H1 (cell line): Measurements from ENCODE around the gene MASP1. TPM values are rescaled to one million over a fixed set of nuclear protein-coding genes. Genes with fewer than 3 reads are reported as not detected.
"Not testable (repeated sequence)": the region's sequence is repeated elsewhere in the genome, so short reads cannot be mapped to it uniquely, and the experiment has no call there.

Experiments used
- CTCF ChIA-PET: fragments of 300-600 bp; sonication (Branson Sonifier 250); formaldehyde crosslinking; loops from one replicate; lab custom pipeline; 2021; ENCODE audit not compliant: partially characterized antibody; lab: Charles Lee
- POLR2A ChIA-PET: fragments of 300-600 bp; sonication (Branson Sonifier 250); formaldehyde crosslinking; loops from one replicate; lab custom pipeline; 2021; ENCODE audit warnings: inconsistent platforms; ENCODE audit not compliant: partially characterized antibody; lab: Charles Lee
- DNase-seq, 2 experiments: peaks; one replicate each; pipeline versions ENCODE4 v3.0.0 to v3.0.0-alpha.2; 2010 to 2022; ENCODE audit warnings: low spot score in 2 of 2, low read depth in 1 of 2, mixed read lengths in 1 of 2
- FAIRE-seq: peaks from 2 replicates; lab custom pipeline; 2011; peaks lifted over from hg19 to GRCh38; lab: Jason Lieb, UNC
- H2AFZ ChIP-seq: 2 replicates; pipeline ENCODE4 v1.8.1; 2012; ENCODE audit warnings: low read length, inconsistent platforms
- H2AK5ac ChIP-seq: 2 replicates; pipeline ENCODE4 v1.6.1; 2013; ENCODE audit warnings: low read depth, low read length
- H2BK120ac ChIP-seq: replicated peaks from 2 replicates; pipeline ENCODE3; 2013; ENCODE audit warnings: low read depth, low read length, inconsistent platforms
- H2BK12ac ChIP-seq: 2 replicates; pipeline ENCODE4 v1.6.1; 2013; ENCODE audit warnings: low read depth, low read length
- H2BK15ac ChIP-seq: 2 replicates; pipeline ENCODE4 v1.6.1; 2013; ENCODE audit warnings: low read length
- H2BK20ac ChIP-seq: 2 replicates; pipeline ENCODE4 v1.6.1; 2013; ENCODE audit warnings: low read length
- H2BK5ac ChIP-seq: 2 replicates; pipeline ENCODE4 v1.6.1; 2013; ENCODE audit warnings: low read depth, low read length
- H3K14ac ChIP-seq: 2 replicates; pipeline ENCODE4 v1.6.1; 2013; ENCODE audit warnings: inconsistent platforms; ENCODE audit not compliant: insufficient read length
- H3K18ac ChIP-seq: 2 replicates; pipeline ENCODE4 v1.6.1; 2013; ENCODE audit warnings: low read length; ENCODE audit errors: extremely low read depth
- H3K23ac ChIP-seq: 2 replicates; pipeline ENCODE4 v1.6.1; 2013; ENCODE audit warnings: inconsistent platforms; ENCODE audit not compliant: insufficient read length
- H3K23me2 ChIP-seq: 2 replicates; pipeline ENCODE4 v1.6.1; 2013; ENCODE audit warnings: low read depth, low read length
- H3K27ac ChIP-seq: 2 replicates; pipeline ENCODE4 v1.6.1; 2011; ENCODE audit warnings: low read depth, low read length, inconsistent platforms
- H3K27me3 ChIP-seq, 4 experiments: replicated peaks in 1 of 4; 1 replicate in 1 of 4; 2 replicates in 3 of 4; pipeline versions ENCODE4 v1.6.1 to v1.8.1; 2011 to 2013; ENCODE audit warnings: low read length in 3 of 4, mild to moderate bottlenecking in 3 of 4, inconsistent platforms in 2 of 4, mixed read lengths in 2 of 4, moderate library complexity in 1 of 4; ENCODE audit not compliant: control insufficient read depth in 3 of 4, insufficient read depth in 3 of 4; ENCODE audit errors: extremely low read depth in 1 of 4
- H3K36me3 ChIP-seq, 4 experiments: 2 replicates each; pipeline versions ENCODE4 v1.6.1 to v1.8.1; 2011 to 2013; ENCODE audit warnings: mild to moderate bottlenecking in 4 of 4, low read length in 3 of 4, moderate library complexity in 2 of 4, control low read depth in 1 of 4, inconsistent platforms in 1 of 4; ENCODE audit not compliant: insufficient read depth in 4 of 4, control insufficient read depth in 2 of 4
- H3K4ac ChIP-seq: replicated peaks from 2 replicates; pipeline ENCODE3; 2013; ENCODE audit warnings: low read length, low read depth, mixed read lengths, inconsistent platforms; ENCODE audit not compliant: insufficient read length
- H3K4me1 ChIP-seq, 4 experiments: replicated peaks in 1 of 4; 1 replicate in 1 of 4; 2 replicates in 3 of 4; pipeline versions ENCODE4 v1.6.1 to v1.8.1; 2011 to 2013; ENCODE audit warnings: low read length in 3 of 4, inconsistent platforms in 2 of 4, mixed read lengths in 1 of 4; ENCODE audit not compliant: insufficient read depth in 4 of 4, control insufficient read depth in 3 of 4
- H3K4me2 ChIP-seq, 2 experiments: 2 replicates each; pipeline versions ENCODE4 v1.6.1 to v1.8.1; 2011 to 2013; ENCODE audit warnings: low read depth in 2 of 2, low read length in 2 of 2, control low read depth in 1 of 2, inconsistent platforms in 1 of 2, mild to moderate bottlenecking in 1 of 2; ENCODE audit not compliant: insufficient read depth in 1 of 2
- H3K4me3 ChIP-seq, 4 experiments: fragments of 200-600, 300-600 bp in 1 of 4; sonication (generic), shearing (Covaris generic), sonication (Bioruptor Twin) in 1 of 4; 2 replicates each; pipeline versions ENCODE4 v1.5.1 to v1.8.1; 2011 to 2016; ENCODE audit warnings: low read length in 4 of 4, low read depth in 3 of 4, control low read depth in 2 of 4, inconsistent platforms in 2 of 4, mild to moderate bottlenecking in 2 of 4, mixed read lengths in 1 of 4, moderate library complexity in 1 of 4; ENCODE audit not compliant: insufficient read depth in 2 of 4; ENCODE audit errors: extremely low read depth in 1 of 4
- H3K56ac ChIP-seq: replicated peaks from 2 replicates; pipeline ENCODE3; 2013; ENCODE audit warnings: low read depth, mild to moderate bottlenecking, mixed read lengths, low read length, inconsistent platforms; ENCODE audit not compliant: insufficient read length
- H3K79me1 ChIP-seq: 2 replicates; pipeline ENCODE4 v1.6.1; 2013; ENCODE audit warnings: low read depth, low read length, control low read depth
- H3K79me2 ChIP-seq, 2 experiments: 2 replicates each; pipeline versions ENCODE4 v1.6.1 to v1.8.1; 2012 to 2013; ENCODE audit warnings: low read length in 2 of 2, mild to moderate bottlenecking in 2 of 2, inconsistent platforms in 1 of 2; ENCODE audit not compliant: insufficient read depth in 2 of 2, control insufficient read depth in 1 of 2
- H3K9ac ChIP-seq, 4 experiments: replicated peaks in 1 of 4; 1 replicate in 1 of 4; 2 replicates in 3 of 4; pipeline versions ENCODE4 v1.6.1 to v1.8.1; 2011 to 2013; ENCODE audit warnings: low read depth in 3 of 4, low read length in 3 of 4, control low read depth in 2 of 4, mild to moderate bottlenecking in 2 of 4, moderate library complexity in 2 of 4, inconsistent platforms in 1 of 4; ENCODE audit errors: extremely low read depth in 1 of 4
- H3K9me3 ChIP-seq, 2 experiments: 2 replicates each; pipeline versions ENCODE4 v1.6.1 to v1.8.1; 2012 to 2013; ENCODE audit warnings: mild to moderate bottlenecking in 2 of 2, moderate library complexity in 2 of 2, control low read depth in 1 of 2, inconsistent platforms in 1 of 2, low read depth in 1 of 2, low read length in 1 of 2, mixed read lengths in 1 of 2; ENCODE audit not compliant: insufficient read depth in 2 of 2
- H4K20me1 ChIP-seq, 2 experiments: replicated peaks in 1 of 2; 2 replicates each; pipeline versions ENCODE3 to v1.8.1; 2011 to 2013; ENCODE audit warnings: inconsistent platforms in 2 of 2, low read length in 2 of 2, mild to moderate bottlenecking in 1 of 2; ENCODE audit not compliant: insufficient read depth in 2 of 2, control insufficient read depth in 1 of 2
- H4K5ac ChIP-seq: 2 replicates; pipeline ENCODE4 v1.6.1; 2013; ENCODE audit warnings: low read length, low read depth, mixed read lengths, inconsistent platforms; ENCODE audit not compliant: insufficient read length
- H4K8ac ChIP-seq: 2 replicates; pipeline ENCODE4 v1.8.0; 2013; ENCODE audit warnings: mild to moderate bottlenecking, moderate library complexity, low read length, inconsistent platforms; ENCODE audit not compliant: insufficient read depth; ENCODE audit errors: extremely low read depth
- H4K91ac ChIP-seq: replicated peaks from 2 replicates; pipeline ENCODE3; 2013; ENCODE audit warnings: low read length, mixed read lengths, inconsistent platforms; ENCODE audit not compliant: insufficient read length
- GABPA ChIP-seq: IDR thresholded peaks from 2 replicates; pipeline ENCODE4 v1.6.1; 2011; ENCODE audit warnings: mild to moderate bottlenecking, low read length, moderate library complexity, borderline replicate concordance; ENCODE audit not compliant: insufficient read depth
- WGBS, 2 experiments: shearing (Covaris generic) in 1 of 2; methylation state at CpG; one replicate each; pipeline versions ENCODE4 v1.1.6 to v1.1.7; 2013 to 2015; ENCODE audit warnings: low lambda C conversion rate in 2 of 2, mixed read lengths in 2 of 2, inconsistent platforms in 1 of 2, low coverage in 1 of 2, missing lambda C conversion rate in 1 of 2; ENCODE audit not compliant: insufficient replicate concordance in 2 of 2, insufficient coverage in 1 of 2, insufficient read length in 1 of 2; ENCODE audit errors: extremely low coverage in 1 of 2, missing lambda C conversion rate in 1 of 2; 5-methylcytosine and 5-hydroxymethylcytosine counted together
- polyA plus RNA-seq, 7 experiments: library from polyadenylated mRNA; depleted of rRNA in 3 of 7; stranded (reverse) in 5 of 7; unstranded in 2 of 7; fragments of >200 nt in 5 of 7; fragments of 200-250 nt in 2 of 7; gene quantifications; 1 replicate in 5 of 7; 2 replicates in 1 of 7; 4 replicates in 1 of 7; pipeline versions ENCODE4 v1.2.1 to v1.2.3, GENCODE V29; 2011 to 2013; ENCODE audit warnings: missing spikeins in 2 of 7, mixed read lengths in 2 of 7
- total RNA-seq: library from RNA; stranded (reverse); fragmentation: NEBNext Ultra II Directional; extraction: Animal tissue kit (Norgen Biotek cat#: 25700); gene quantifications from 2 replicates; pipeline ENCODE4 v1.2.1, GENCODE V29; 2021

MASP1 gene
- total and polyA plus RNA-seq, 2 of the 8 experiments (the other 6 are each of a cell fraction or from before 2014, with no cell fraction given): 2.7 to 3.5 TPM

- 90% methylated on average over 5 of the region's 5 CpGs; no CpG with 5 or more reads in 1 of the 2 experiments for WGBS, 2 experiments
- no peak overlapping the region for H3K14ac ChIP-seq
- no peak overlapping the region for H3K4me3 ChIP-seq
- no peak overlapping the region for H2AK5ac ChIP-seq
- H2BK15ac ChIP-seq: no peak overlapping the region
- no peaks in the 10 kb centered on the region for H4K20me1 ChIP-seq
- no peak for TF ChIP-seq GABPA
- H3K79me1 ChIP-seq: no peaks in the 10 kb centered on the region
- no peaks in the 10 kb centered on the region for H3K79me2 ChIP-seq
- H2BK5ac ChIP-seq: no peak overlapping the region
- H3K4me2 ChIP-seq: no peak overlapping the region
- no peak overlapping the region for H3K18ac ChIP-seq
- no peaks in the 10 kb centered on the region for H3K4me1 ChIP-seq
- no peak overlapping the region for H3K4ac ChIP-seq
- POLR2A ChIA-PET: no interaction called here
- H3K23me2 ChIP-seq: no peaks in the 10 kb centered on the region
- no peak for FAIRE-seq
- no peaks in the 10 kb centered on the region for H3K9me3 ChIP-seq
- H4K5ac ChIP-seq: no peak overlapping the region
- no peak overlapping the region for H2BK12ac ChIP-seq
- no peaks in the 10 kb centered on the region for H3K36me3 ChIP-seq
- no peak overlapping the region for H3K56ac ChIP-seq
- no peak for DNase-seq
- no peak overlapping the region for H2BK120ac ChIP-seq
- H3K27me3 ChIP-seq: peaks cover 0 to 2% (median 0%) of the 10 kb centered on the region in 4 experiments; a peak in 2 of 7 replicates
- H4K8ac ChIP-seq: 0 out of 2 replicates have a peak overlapping the region, but pooled peaks have one; percentile 26
- no peak overlapping the region for H2AFZ ChIP-seq
- H3K23ac ChIP-seq: no peak overlapping the region
- no peak overlapping the region for H2BK20ac ChIP-seq
- no peak overlapping the region for H3K9ac ChIP-seq
- no peak overlapping the region for H3K27ac ChIP-seq
- no peak overlapping the region for H4K91ac ChIP-seq
- CTCF ChIA-PET: interaction anchor here (0.9 to 2.9 kb wide), 5 partner anchors 14 to 103 kb away, joined by 4 to 10 read pairs (median 4); partner anchors contain the start of gene RPL39L
These were observed 49.1 kb downstream of the MASP1 start for GRCh38 chr3:187242435-187242834.

- H3K27ac ChIP-seq, H2AK5ac ChIP-seq, H3K9ac ChIP-seq, H2BK12ac ChIP-seq, H3K18ac ChIP-seq, H3K27me3 ChIP-seq, DNase-seq, H2BK120ac ChIP-seq, H4K8ac ChIP-seq, H3K4ac ChIP-seq, H3K9me3 ChIP-seq, H2BK15ac ChIP-seq, H3K79me1 ChIP-seq, H4K5ac ChIP-seq, H4K20me1 ChIP-seq, H3K79me2 ChIP-seq, POLR2A ChIA-PET, H3K23ac ChIP-seq, H3K14ac ChIP-seq, H2BK5ac ChIP-seq, H3K4me3 ChIP-seq, H3K56ac ChIP-seq, H3K4me2 ChIP-seq, FAIRE-seq, H3K23me2 ChIP-seq, H2AFZ ChIP-seq, H3K36me3 ChIP-seq, H4K91ac ChIP-seq, H2BK20ac ChIP-seq, H3K4me1 ChIP-seq: not testable (repeated sequence)
- CTCF ChIA-PET: interaction anchor here (0.9 to 1.4 kb wide), 3 partner anchors 21 to 81 kb away, joined by 3 to 7 read pairs (median 5); no protein-coding TSS in a partner anchor
- WGBS, 2 experiments: 93% methylated on average over 1 of the region's 4 CpGs; no CpG with 5 or more reads in 1 of the 2 experiments
These were observed 52.7 kb downstream of the MASP1 start for GRCh38 chr3:187238835-187239234.
